Spleen (tissue), 7 donors: ENCODE measurements around the gene CYP1A2.

ENCODE experiments used
- POLR2AphosphoS5 ChIP-seq, 3 donors: sonication (generic); formaldehyde crosslinking; IDR thresholded peaks; one replicate each; pipeline ENCODE4 v1.5.1; 2017; ENCODE audit warnings: antibody characterized with exemption in 3 of 3
- TF ChIP-seq, protein P1 (sequence below), 11 experiments: fragments of 200-600 bp in 7 of 11; fragments of 450-650 bp in 4 of 11; sonication (generic) in 4 of 11; IDR thresholded peaks in 8 of 11; conservative IDR thresholded peaks in 3 of 11; 1 replicate in 7 of 11; 2 replicates in 4 of 11; pipeline versions ENCODE4 v1.4.0 to v1.8.0; 2016 to 2021; ENCODE audit warnings: antibody characterized with exemption in 11 of 11, inconsistent platforms in 4 of 11, mild to moderate bottlenecking in 1 of 11
- donor health status: DM: no; HTN: no; CAD: no; lungs with moderate emphysema.
- donor health status: DM: no; HTN: no; CAD: no.
- donor health status: DM: no; HTN: no; CAD: no.

GRCh38 chr15:74794248-74794969 is 45.8 kb downstream of the CYP1A2 start:
- TF ChIP-seq, protein P1, sequence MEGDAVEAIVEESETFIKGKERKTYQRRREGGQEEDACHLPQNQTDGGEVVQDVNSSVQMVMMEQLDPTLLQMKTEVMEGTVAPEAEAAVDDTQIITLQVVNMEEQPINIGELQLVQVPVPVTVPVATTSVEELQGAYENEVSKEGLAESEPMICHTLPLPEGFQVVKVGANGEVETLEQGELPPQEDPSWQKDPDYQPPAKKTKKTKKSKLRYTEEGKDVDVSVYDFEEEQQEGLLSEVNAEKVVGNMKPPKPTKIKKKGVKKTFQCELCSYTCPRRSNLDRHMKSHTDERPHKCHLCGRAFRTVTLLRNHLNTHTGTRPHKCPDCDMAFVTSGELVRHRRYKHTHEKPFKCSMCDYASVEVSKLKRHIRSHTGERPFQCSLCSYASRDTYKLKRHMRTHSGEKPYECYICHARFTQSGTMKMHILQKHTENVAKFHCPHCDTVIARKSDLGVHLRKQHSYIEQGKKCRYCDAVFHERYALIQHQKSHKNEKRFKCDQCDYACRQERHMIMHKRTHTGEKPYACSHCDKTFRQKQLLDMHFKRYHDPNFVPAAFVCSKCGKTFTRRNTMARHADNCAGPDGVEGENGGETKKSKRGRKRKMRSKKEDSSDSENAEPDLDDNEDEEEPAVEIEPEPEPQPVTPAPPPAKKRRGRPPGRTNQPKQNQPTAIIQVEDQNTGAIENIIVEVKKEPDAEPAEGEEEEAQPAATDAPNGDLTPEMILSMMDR (IDR thresholded peaks at IDR 0.05 in 8 of 11, conservative IDR thresholded peaks at IDR 0.05 in 3 of 11), result no peak
- TF ChIP-seq POLR2AphosphoS5 (IDR thresholded peaks at IDR 0.05), result peak in 1 of 3 donors; percentile 35
